Right kidney (tissue), 1 donor: ENCODE results near the gene PHOX2B.
"Not testable (repeated sequence)": the region's sequence is repeated elsewhere in the genome, so short reads cannot be mapped to it uniquely, and the experiment has no call there.

Experiments used
- DNase-seq: peaks from one replicate; pipeline ENCODE4 v3.0.0-alpha.2; 2016

Gene PHOX2B

DNA sequence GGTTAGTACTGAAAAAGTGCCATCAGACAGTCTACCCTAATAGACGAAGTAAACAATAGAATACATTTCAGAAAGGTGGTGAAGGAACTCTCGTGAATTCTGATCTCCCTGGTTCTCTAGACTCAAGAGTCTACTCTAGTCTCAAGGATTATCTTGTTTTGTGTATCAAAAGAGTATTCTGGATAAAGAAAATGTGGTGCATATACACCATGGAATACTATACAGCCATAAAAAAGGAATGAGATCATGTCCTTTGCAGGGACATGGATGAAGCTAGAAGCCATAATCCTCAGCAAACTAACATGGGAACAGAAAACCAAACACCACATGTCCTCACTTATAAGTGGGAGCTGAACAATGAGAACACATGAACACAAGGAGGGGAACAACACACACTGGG, 36.9 kb downstream of the PHOX2B start:
- DNase-seq, result not testable (repeated sequence)

DNA sequence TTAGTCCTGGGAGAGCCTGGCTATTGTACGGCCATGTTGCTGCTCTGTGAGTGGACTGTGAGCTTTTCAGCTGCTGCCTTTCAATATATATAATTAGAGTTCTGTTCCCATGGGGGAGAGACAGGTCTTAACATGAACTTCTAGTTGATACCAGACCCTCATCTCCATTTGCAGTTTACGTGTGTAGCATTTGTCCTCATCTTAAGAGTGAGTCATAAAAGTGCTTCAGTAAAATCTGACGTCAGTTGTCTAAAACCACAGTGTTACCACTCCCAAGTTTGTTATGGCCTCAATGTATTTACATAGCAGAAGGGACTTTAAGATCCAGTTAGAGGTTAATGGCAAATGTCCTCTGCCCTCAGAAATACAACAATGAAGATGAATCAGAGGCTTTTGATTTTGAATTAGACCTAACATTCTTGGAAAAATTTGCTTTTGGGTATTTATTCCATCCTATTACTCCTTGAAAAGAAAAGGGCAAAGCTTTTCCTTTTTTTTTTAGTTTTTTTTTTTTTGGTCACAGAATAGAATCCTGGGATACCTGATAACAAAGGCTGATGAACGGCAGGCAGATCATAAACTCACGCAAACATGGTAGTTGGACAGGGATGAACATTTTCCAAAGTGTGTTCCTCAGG, 38.6 kb downstream of the PHOX2B start:
- DNase-seq, result no peak

DNA sequence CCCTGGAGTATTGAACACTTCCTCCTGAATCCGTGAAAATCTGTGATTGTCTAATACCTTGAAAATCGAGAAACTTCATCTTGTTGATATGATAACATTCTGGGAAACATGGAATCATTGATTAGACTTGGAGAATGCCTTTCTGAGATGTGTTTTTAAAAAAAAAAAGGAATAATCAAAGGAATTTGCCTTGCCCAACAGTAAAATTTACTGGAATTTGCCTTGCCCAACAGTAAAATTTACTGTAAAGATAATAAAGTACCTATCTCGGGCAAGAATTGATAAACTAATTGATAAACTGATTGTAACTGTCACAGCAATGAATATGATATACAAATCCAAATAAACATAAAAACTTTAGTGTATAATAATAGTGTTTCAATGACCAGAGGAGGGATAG, 44.7 kb downstream of the PHOX2B start:
- no peak for DNase-seq

GRCh38 chr4:41702770-41703169, 45.8 kb downstream of the PHOX2B start:
- no peak for DNase-seq

- no peak for DNase-seq
Observed at GRCh38 chr4:41701983-41702382, 46.5 kb downstream of the PHOX2B start.

DNA sequence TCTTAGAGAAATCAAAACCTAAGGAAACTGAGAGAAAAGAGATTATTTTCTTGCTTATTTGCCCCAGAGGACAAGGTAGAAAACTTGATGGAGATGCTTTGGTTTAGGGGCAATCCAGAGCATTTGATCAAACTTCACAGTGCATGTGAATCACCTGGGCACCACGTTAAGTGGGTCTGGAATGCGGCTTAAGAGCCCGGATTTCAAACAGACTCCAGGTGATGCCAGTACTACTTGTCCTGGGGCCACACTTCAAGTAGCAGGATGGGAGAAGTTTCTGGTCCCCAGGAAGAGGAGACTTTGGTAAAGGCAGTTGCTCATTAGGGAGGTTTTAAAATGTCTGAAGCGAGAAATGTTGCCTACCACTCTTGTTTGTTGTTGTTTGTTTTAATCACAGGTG, 51.8 kb downstream of the PHOX2B start:
- DNase-seq, result no peak

DNA sequence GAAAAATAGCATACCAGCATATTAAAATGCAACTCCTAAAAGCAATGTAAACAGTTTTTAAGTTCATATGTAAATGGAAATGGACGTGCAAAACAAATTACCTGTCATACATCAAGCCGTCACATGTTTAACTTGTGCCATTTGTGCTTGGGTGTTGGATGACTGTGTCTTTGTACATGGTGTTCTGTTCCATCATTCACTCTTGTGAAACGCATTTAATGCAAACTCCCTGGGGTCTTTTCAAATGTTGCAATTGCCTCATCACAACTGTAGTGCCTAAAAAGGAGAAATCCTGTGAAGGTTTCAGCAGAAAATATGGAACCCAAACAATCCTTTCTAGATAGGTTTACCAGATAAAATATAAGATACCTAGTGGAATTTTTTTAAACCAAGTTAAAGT, 52.4 kb downstream of the PHOX2B start:
- no peak for DNase-seq
